Measurements from ENCODE around the gene NFATC1.

NFATC1 gene

GRCh38 chr18:79441420-79441819 lies 45.7 kb downstream of the NFATC1 start:
- no peak for DNase-seq (ENCODE audit: low read depth)

GRCh38 chr18:79442508-79443221 lies 46.9 kb downstream of the NFATC1 start:
- DNase-seq (ENCODE audit: low read depth), result no peak

- DNase-seq (ENCODE audit: low read depth), result no peak
These were observed 49.5 kb downstream of the NFATC1 start for GRCh38 chr18:79445221-79445620.

GRCh38 chr18:79445696-79446561 lies 50.2 kb downstream of the NFATC1 start:
- DNase-seq (ENCODE audit: low read depth), result no peak

- DNase-seq (ENCODE audit: low read depth), result no peak
These were observed 51.2 kb downstream of the NFATC1 start for GRCh38 chr18:79446931-79447330.

GRCh38 chr18:79447703-79448367 lies 52.1 kb downstream of the NFATC1 start:
- no peak for DNase-seq (ENCODE audit: low read depth)

GRCh38 chr18:79448621-79449020 lies 52.9 kb downstream of the NFATC1 start:
- no peak for DNase-seq (ENCODE audit: low read depth)

- no peak for DNase-seq (ENCODE audit: low read depth)
These were observed 54.0 kb downstream of the NFATC1 start for GRCh38 chr18:79449551-79450288.

GRCh38 chr18:79450289-79451080 lies 54.8 kb downstream of the NFATC1 start:
- DNase-seq (ENCODE audit: low read depth), result no peak

- DNase-seq (ENCODE audit: low read depth), result no peak
These were observed 55.8 kb downstream of the NFATC1 start for GRCh38 chr18:79451237-79452125.

- no peak for DNase-seq (ENCODE audit: low read depth)
These were observed 56.7 kb downstream of the NFATC1 start for GRCh38 chr18:79452190-79452990.

GRCh38 chr18:79452991-79453645 lies 57.4 kb downstream of the NFATC1 start:
- DNase-seq (ENCODE audit: low read depth), result no peak

GRCh38 chr18:79453816-79454735 lies 58.3 kb downstream of the NFATC1 start:
- no peak for DNase-seq (ENCODE audit: low read depth)

- DNase-seq (ENCODE audit: low read depth), result no peak
These were observed 59.5 kb downstream of the NFATC1 start for GRCh38 chr18:79455261-79455660.

- no peak for DNase-seq (ENCODE audit: low read depth)
These were observed 60.6 kb downstream of the NFATC1 start for GRCh38 chr18:79456105-79456980.

- no peak for DNase-seq (ENCODE audit: low read depth)
These were observed 61.5 kb downstream of the NFATC1 start for GRCh38 chr18:79457239-79457638.

- no peak for DNase-seq (ENCODE audit: low read depth)
These were observed 61.9 kb downstream of the NFATC1 start for GRCh38 chr18:79457652-79458051.
